ENCODE data around the gene TGM5.

GRCh38 chr15:43190178-43190577 lies 76.5 kb downstream of the TGM5 start:
- TF ChIP-seq, protein P1, sequence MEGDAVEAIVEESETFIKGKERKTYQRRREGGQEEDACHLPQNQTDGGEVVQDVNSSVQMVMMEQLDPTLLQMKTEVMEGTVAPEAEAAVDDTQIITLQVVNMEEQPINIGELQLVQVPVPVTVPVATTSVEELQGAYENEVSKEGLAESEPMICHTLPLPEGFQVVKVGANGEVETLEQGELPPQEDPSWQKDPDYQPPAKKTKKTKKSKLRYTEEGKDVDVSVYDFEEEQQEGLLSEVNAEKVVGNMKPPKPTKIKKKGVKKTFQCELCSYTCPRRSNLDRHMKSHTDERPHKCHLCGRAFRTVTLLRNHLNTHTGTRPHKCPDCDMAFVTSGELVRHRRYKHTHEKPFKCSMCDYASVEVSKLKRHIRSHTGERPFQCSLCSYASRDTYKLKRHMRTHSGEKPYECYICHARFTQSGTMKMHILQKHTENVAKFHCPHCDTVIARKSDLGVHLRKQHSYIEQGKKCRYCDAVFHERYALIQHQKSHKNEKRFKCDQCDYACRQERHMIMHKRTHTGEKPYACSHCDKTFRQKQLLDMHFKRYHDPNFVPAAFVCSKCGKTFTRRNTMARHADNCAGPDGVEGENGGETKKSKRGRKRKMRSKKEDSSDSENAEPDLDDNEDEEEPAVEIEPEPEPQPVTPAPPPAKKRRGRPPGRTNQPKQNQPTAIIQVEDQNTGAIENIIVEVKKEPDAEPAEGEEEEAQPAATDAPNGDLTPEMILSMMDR (IDR thresholded peaks at IDR 0.05): no peak
- TF ChIP-seq, protein P2, sequence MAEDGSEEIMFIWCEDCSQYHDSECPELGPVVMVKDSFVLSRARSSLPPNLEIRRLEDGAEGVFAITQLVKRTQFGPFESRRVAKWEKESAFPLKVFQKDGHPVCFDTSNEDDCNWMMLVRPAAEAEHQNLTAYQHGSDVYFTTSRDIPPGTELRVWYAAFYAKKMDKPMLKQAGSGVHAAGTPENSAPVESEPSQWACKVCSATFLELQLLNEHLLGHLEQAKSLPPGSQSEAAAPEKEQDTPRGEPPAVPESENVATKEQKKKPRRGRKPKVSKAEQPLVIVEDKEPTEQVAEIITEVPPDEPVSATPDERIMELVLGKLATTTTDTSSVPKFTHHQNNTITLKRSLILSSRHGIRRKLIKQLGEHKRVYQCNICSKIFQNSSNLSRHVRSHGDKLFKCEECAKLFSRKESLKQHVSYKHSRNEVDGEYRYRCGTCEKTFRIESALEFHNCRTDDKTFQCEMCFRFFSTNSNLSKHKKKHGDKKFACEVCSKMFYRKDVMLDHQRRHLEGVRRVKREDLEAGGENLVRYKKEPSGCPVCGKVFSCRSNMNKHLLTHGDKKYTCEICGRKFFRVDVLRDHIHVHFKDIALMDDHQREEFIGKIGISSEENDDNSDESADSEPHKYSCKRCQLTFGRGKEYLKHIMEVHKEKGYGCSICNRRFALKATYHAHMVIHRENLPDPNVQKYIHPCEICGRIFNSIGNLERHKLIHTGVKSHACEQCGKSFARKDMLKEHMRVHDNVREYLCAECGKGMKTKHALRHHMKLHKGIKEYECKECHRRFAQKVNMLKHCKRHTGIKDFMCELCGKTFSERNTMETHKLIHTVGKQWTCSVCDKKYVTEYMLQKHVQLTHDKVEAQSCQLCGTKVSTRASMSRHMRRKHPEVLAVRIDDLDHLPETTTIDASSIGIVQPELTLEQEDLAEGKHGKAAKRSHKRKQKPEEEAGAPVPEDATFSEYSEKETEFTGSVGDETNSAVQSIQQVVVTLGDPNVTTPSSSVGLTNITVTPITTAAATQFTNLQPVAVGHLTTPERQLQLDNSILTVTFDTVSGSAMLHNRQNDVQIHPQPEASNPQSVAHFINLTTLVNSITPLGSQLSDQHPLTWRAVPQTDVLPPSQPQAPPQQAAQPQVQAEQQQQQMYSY (CRISPR knock-in tag; IDR thresholded peaks at IDR 0.05): no peak
- TF ChIP-seq ATF1 (CRISPR knock-in tag; IDR thresholded peaks at IDR 0.05) (no peak), TEAD1 (CRISPR knock-in tag; IDR thresholded peaks at IDR 0.05) (no peak), E2F4 (CRISPR knock-in tag; IDR thresholded peaks at IDR 0.05; ENCODE audit: borderline replicate concordance, low read depth) (no peak), TEAD4 (CRISPR knock-in tag; IDR thresholded peaks at IDR 0.05) (no peak), FOXK1 (CRISPR knock-in tag; IDR thresholded peaks at IDR 0.05) (no peak), TCF7 (CRISPR knock-in tag; IDR thresholded peaks at IDR 0.05; ENCODE audit: low read depth) (no peak)
- TF ChIP-seq, protein P3, sequence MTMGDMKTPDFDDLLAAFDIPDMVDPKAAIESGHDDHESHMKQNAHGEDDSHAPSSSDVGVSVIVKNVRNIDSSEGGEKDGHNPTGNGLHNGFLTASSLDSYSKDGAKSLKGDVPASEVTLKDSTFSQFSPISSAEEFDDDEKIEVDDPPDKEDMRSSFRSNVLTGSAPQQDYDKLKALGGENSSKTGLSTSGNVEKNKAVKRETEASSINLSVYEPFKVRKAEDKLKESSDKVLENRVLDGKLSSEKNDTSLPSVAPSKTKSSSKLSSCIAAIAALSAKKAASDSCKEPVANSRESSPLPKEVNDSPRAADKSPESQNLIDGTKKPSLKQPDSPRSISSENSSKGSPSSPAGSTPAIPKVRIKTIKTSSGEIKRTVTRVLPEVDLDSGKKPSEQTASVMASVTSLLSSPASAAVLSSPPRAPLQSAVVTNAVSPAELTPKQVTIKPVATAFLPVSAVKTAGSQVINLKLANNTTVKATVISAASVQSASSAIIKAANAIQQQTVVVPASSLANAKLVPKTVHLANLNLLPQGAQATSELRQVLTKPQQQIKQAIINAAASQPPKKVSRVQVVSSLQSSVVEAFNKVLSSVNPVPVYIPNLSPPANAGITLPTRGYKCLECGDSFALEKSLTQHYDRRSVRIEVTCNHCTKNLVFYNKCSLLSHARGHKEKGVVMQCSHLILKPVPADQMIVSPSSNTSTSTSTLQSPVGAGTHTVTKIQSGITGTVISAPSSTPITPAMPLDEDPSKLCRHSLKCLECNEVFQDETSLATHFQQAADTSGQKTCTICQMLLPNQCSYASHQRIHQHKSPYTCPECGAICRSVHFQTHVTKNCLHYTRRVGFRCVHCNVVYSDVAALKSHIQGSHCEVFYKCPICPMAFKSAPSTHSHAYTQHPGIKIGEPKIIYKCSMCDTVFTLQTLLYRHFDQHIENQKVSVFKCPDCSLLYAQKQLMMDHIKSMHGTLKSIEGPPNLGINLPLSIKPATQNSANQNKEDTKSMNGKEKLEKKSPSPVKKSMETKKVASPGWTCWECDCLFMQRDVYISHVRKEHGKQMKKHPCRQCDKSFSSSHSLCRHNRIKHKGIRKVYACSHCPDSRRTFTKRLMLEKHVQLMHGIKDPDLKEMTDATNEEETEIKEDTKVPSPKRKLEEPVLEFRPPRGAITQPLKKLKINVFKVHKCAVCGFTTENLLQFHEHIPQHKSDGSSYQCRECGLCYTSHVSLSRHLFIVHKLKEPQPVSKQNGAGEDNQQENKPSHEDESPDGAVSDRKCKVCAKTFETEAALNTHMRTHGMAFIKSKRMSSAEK (CRISPR knock-in tag; IDR thresholded peaks at IDR 0.05; ENCODE audit: borderline replicate concordance): no peak

Measured in WTC11 (cell line).